Measurements from ENCODE around the gene ABHD2.

Gene ABHD2

GRCh38 chr15:89074402-89075012 lies 13.7 kb upstream of the ABHD2 start:
- in situ Hi-C loops (cut with MboI; ENCODE audit: low sequenced_read_pairs, unreplicated experiment), result no loop called here
- DNase-seq (ENCODE audit: low spot score), result no peak
- no peak for TF ChIP-seq CTCF (IDR thresholded peaks at IDR 0.05; ENCODE audit: borderline replicate concordance, control extremely low read depth, extremely low read depth, insufficient read depth, missing control alignments)

DNA sequence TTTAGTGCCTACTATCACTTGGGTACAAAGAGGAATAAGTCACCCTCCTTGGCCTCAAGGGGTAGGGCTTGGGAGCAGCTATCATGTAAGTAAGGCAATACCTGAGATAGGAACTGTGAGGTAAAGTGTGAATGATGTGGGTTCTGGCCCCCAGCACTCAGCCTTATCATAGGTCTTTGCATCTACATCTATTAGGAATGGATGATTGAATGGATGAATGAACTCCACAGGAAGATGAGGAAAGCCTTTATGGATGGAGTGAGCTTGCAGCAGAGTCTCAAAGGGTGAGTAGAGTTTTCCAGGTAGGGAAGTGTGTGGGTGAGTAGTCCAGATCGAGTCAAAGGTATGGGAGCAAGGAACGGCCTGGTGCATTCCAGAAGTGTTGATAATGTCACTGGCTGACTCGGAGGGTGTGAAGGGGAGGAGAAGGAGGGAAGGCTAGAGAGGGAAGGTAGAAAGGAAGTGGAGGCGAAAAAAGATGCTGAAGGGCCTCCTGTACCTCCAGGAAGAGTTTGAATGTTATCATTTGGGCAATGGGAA lies 13.1 kb upstream of the ABHD2 start:
- in situ Hi-C loops (cut with MboI; ENCODE audit: low sequenced_read_pairs, unreplicated experiment), result no loop called here
- no peak for TF ChIP-seq CTCF (IDR thresholded peaks at IDR 0.05; ENCODE audit: borderline replicate concordance, control extremely low read depth, extremely low read depth, insufficient read depth, missing control alignments)
- no peak for DNase-seq (ENCODE audit: low spot score)

- DNase-seq (ENCODE audit: low spot score), result no peak
- in situ Hi-C loops (cut with MboI; ENCODE audit: low sequenced_read_pairs, unreplicated experiment), result no loop called here
- no peak for TF ChIP-seq CTCF (IDR thresholded peaks at IDR 0.05; ENCODE audit: borderline replicate concordance, control extremely low read depth, extremely low read depth, insufficient read depth, missing control alignments)
Observed at GRCh38 chr15:89075846-89076245, 12.4 kb upstream of the ABHD2 start.

GRCh38 chr15:89077750-89078149 lies 10.5 kb upstream of the ABHD2 start:
- TF ChIP-seq CTCF (IDR thresholded peaks at IDR 0.05; ENCODE audit: borderline replicate concordance, control extremely low read depth, extremely low read depth, insufficient read depth, missing control alignments), result no peak
- in situ Hi-C loops (cut with MboI; ENCODE audit: low sequenced_read_pairs, unreplicated experiment), result no loop called here
- DNase-seq (ENCODE audit: low spot score), result no peak

DNA sequence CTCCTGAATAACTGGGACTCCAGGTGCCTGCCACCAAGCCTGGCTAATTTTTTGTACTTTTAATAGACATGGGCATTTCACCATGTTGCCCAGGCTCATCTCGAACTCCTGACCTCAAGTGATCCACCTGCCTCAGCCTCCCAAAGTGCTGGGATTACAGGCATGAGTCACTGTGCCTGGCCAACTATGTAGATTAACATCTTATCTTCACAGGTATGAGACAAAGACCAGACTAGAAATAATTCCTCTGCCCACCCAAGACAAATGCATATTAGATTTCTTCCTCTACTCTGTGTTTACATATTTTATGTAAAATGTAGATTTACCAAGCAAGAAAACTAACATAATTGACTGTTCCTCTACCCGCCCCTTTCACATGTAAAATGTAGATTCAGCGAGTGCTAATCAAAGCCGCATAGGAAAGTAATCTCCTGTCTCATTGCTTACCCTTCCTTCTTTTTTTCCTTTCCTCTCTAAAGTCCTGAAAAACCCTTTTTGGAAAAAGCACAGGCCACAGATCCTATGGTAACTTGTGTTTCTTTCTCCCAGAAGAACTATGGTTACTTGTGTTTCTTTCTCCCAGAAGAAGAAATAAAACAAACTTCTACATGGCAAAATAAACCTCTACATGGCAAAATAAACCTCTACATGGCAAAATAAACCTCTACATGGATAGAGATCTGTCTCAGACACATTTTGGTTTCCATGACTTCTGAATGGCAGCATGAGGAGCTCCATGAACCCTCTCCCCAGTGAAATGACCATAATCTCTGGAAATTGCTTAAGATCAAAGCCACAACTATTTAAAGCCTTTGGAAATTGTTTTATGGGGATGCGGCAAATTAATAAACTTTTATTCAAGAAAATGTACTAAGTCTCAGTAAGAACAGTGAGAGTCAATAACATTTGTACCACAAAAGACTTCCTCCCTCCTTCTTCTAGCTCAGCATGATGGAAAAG lies 9.1 kb upstream of the ABHD2 start:
- TF ChIP-seq CTCF (IDR thresholded peaks at IDR 0.05; ENCODE audit: borderline replicate concordance, control extremely low read depth, extremely low read depth, insufficient read depth, missing control alignments), result no peak
- no peak for DNase-seq (ENCODE audit: low spot score)
- in situ Hi-C loops (cut with MboI; ENCODE audit: low sequenced_read_pairs, unreplicated experiment), result no loop called here

DNA sequence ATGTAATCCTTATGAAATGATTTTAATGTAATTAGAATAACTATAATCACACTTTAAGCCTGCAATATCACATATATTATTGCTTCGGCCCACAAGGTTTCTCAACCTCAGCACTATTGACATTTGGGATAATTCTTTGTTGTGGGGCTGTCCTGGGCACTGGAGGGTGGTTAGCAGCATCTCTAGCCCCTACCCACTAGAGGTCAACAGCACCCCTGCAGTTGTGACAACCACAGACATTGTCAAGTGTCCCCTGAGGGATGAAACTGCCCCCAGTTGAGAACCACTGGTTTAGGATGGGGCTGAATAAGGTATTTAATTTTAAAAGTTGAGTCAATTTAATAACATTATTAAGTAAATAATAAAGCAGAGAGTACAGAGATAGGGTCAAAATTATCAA lies 6.4 kb upstream of the ABHD2 start:
- no peak for TF ChIP-seq CTCF (IDR thresholded peaks at IDR 0.05; ENCODE audit: borderline replicate concordance, control extremely low read depth, extremely low read depth, insufficient read depth, missing control alignments)
- in situ Hi-C loops (cut with MboI; ENCODE audit: low sequenced_read_pairs, unreplicated experiment), result no loop called here
- no peak for DNase-seq (ENCODE audit: low spot score)

All from GM13976 (cell line).